ENCODE measurements around the gene STOM.
A peak's percentile ranks its signal among the peaks of the same experiment; 100 is the strongest.

Gene STOM, protein sequence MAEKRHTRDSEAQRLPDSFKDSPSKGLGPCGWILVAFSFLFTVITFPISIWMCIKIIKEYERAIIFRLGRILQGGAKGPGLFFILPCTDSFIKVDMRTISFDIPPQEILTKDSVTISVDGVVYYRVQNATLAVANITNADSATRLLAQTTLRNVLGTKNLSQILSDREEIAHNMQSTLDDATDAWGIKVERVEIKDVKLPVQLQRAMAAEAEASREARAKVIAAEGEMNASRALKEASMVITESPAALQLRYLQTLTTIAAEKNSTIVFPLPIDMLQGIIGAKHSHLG

DNA sequence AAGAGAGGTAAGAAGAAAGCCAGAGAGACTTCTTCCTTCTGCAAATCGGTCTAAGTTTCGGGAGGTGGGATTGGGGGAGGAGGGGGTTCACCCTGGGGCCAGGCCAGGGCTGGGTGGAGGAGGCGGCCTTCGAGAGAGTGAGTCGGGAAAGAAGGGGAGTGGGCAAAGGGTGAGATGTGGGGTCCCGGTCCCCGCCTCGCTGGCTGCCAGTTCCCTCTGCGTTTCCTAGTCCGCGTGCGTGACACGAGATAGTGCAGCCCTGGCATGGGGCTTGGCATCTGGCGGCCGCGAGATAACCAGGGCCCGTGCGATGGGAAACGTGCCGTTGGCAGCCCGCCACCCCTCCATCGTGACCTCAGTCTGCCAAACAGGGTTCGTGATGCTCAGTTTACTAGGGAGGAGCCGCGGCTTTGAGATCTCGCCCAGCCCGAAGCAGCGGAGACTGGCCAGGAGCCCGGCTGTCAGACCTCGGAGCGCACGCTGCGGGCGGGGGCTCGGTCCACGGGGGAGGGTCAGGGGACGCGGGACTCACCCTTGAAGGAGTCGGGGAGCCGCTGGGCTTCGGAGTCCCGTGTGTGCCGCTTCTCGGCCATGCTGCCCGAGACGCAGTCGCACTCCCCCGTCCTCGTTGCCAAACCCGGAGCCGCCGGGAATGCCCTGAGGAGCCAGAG is at the start of gene STOM:
Gene STOM, minus strand, starts transcription at position 656 of the 671 bp plus-strand sequence. Its CDS starts 63 bp downstream, at position 593.
- TF ChIP-seq, protein P1, sequence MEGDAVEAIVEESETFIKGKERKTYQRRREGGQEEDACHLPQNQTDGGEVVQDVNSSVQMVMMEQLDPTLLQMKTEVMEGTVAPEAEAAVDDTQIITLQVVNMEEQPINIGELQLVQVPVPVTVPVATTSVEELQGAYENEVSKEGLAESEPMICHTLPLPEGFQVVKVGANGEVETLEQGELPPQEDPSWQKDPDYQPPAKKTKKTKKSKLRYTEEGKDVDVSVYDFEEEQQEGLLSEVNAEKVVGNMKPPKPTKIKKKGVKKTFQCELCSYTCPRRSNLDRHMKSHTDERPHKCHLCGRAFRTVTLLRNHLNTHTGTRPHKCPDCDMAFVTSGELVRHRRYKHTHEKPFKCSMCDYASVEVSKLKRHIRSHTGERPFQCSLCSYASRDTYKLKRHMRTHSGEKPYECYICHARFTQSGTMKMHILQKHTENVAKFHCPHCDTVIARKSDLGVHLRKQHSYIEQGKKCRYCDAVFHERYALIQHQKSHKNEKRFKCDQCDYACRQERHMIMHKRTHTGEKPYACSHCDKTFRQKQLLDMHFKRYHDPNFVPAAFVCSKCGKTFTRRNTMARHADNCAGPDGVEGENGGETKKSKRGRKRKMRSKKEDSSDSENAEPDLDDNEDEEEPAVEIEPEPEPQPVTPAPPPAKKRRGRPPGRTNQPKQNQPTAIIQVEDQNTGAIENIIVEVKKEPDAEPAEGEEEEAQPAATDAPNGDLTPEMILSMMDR (IDR thresholded peaks at IDR 0.05; ENCODE audit: borderline replicate concordance, insufficient read depth, low read depth, low read length), result no peak
- H3K4me3 ChIP-seq (ENCODE audit: low read depth, low read length), result peak within 1 kb of the TSS; percentile 89

DNA sequence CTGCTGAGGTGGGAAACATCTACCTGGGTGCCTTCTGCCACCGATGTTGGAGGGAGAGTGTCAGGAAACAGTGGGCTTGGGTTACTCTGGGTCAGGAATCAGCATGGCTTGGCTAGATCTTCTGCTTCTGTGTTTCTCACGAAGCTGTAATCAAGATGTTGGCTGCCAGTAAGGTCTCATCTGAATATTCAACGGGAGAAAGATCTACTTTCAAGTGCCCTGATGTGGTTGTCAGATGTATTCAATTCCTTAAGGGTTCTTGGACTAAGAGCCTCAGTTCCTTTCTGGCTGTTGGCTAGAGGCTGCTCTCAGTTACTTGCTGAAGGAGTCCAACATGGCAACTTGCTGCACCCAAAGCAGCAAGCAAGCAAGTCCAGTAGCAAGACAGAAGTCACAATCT is 41.9 kb upstream of the STOM start:
- H3K4me3 ChIP-seq (ENCODE audit: low read depth, low read length), result no peak overlapping the region
- TF ChIP-seq, protein P1 (IDR thresholded peaks at IDR 0.05; ENCODE audit: borderline replicate concordance, insufficient read depth, low read depth, low read length), result no peak

DNA sequence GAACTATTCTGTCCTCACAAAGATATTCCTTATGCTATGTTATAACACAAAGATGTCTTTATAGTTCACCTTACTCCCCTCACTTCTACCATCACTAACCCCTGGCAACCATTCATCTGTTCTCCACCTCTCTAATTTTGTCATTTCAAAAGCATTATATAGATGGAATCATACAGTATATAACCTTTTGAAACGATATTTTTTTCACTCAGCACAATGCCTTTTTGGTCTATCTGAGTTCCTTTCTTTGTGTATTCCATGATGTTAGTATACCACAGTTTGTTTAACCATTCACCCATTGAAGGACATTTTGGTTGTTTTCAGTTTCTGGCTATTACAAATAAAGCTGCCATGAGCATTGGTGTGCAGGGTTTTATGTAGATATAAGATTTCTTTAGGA is 35.8 kb upstream of the STOM start:
- TF ChIP-seq, protein P1 (IDR thresholded peaks at IDR 0.05; ENCODE audit: borderline replicate concordance, insufficient read depth, low read depth, low read length), result no peak
- no peak overlapping the region for H3K4me3 ChIP-seq (ENCODE audit: low read depth, low read length)

DNA sequence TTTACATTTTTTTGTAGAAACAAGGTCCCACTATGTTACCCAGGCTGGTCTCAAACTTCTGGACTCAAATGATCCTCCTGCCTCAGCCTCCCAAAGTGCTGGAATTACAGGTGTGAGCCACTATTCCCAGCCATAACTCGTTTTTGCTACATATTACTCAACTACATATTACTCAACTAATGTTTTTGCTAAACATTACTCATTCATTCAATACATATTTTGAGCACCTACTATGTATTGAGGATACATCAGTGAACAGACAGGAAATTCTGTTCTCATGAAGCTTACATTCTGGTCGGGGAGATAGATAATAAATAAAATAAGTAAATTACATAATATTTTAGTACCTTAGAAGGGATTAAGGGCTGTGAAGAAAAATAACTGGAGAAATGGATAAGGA is 34.9 kb upstream of the STOM start:
- TF ChIP-seq, protein P1 (IDR thresholded peaks at IDR 0.05; ENCODE audit: borderline replicate concordance, insufficient read depth, low read depth, low read length), result no peak
- no peak overlapping the region for H3K4me3 ChIP-seq (ENCODE audit: low read depth, low read length)

GRCh38 chr9:121399883-121400607 is 30.0 kb upstream of the STOM start:
- TF ChIP-seq, protein P1 (IDR thresholded peaks at IDR 0.05; ENCODE audit: borderline replicate concordance, insufficient read depth, low read depth, low read length), result peak; percentile 28; the same call in 1 of the 2 replicates
- H3K4me3 ChIP-seq (ENCODE audit: low read depth, low read length), result no peak overlapping the region

GRCh38 chr9:121399126-121399882 is 29.3 kb upstream of the STOM start:
- no peak overlapping the region for H3K4me3 ChIP-seq (ENCODE audit: low read depth, low read length)
- TF ChIP-seq, protein P1 (IDR thresholded peaks at IDR 0.05; ENCODE audit: borderline replicate concordance, insufficient read depth, low read depth, low read length), result no peak
